Measurements from ENCODE around the gene CCSER1.

CCSER1 gene

DNA sequence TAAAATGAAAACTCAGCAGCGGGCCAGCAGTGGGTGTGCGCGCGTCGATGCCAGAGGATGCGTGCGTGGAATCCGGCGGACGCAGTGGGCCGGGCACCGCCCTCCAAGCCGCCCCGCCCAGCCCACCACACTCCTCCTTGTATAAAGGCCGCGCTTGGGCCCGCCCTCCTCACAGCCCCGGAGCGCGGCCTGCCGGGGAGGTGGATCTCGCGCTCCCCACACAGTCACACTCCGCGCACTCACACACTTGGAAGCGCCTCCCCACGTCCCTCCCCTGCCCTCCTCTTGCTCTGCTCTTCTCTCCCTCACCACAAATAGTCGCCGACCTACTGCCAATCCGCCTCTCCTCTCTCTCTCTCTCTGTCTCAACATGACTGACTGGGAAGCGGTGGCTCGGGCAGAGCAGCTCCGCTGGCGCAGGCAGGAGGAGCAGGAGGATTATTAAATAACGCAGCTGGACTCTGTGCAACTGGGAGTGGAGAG is at the start of gene CCSER1:
Gene CCSER1, plus strand, starts transcription at position 172 of the 483 bp plus-strand sequence.
- DNase-seq: peak; percentile 29 to 57

DNA sequence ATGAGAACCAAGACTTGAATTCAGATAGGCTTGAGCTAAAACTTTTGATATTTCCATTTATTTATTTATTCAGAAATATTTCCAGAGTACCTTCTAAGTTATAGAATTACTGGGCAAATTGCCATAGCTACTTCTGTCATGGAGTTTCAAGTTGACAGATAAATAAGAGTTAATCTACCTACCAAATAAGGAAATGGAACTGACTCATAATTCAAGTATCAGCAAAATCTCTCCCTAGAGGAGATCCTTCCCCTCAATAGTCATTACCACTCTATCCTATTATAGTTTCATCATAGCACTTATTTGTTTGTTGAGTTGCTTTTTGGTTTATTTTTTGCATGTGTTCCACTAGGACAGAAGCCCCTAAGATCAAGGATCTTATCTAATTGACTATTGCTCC is 48.8 kb upstream of the CCSER1 start:
- no peak for DNase-seq

GRCh38 chr4:90080116-90080515 is 47.1 kb upstream of the CCSER1 start:
- no peak for DNase-seq

DNA sequence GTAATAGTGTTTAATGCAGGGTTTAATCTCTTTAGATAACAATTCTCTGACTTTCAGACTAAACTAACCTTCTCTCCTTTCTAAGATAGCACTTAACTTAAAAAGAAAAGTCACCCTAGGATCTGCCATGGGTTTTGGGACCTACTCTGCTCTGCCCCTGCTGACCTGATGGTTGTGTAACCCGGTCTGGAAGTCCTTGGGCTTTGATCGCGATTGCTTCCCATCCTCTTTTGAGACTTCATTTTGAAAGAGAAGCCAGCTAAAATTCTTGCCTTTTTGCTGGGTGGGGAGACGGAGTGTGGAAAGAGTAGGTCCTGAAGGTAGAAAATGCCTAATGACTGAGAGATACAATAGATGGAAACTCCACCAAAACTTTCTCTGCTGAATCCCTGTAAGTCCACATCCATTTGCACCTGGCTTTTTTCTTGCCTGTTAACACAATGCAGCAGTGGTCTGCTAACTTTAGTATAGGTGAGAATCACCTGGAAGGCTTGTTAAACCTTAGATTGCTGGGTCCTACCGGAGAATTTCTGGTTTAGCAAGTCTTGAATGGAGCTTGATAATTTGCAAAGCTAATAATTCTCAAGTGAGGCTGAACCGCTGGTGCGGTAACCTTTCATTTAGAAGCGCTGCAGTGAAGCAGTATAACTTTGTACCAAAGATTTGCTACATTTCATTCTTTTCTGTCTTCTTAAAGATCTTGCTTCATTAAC is 45.6 kb upstream of the CCSER1 start:
- DNase-seq: no peak

DNA sequence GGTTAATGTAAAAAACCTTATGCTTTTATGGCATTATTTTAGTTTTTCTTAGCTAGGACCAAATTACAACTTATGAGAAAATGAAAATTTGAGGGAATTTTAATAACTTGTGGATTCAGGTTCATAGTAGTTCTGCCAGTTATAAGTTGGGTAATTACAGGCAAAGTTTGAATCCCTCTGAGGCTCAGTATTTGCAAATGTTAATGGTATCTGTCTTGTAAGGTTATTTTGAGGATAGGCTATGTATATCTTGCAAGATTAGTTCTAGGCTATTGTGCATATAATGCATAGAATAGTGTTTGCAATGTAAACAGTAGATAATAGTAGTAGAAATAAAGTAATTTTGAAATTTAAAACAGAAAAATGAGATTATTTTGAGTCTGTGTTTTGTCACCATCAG is 44.7 kb upstream of the CCSER1 start:
- DNase-seq: no peak

DNA sequence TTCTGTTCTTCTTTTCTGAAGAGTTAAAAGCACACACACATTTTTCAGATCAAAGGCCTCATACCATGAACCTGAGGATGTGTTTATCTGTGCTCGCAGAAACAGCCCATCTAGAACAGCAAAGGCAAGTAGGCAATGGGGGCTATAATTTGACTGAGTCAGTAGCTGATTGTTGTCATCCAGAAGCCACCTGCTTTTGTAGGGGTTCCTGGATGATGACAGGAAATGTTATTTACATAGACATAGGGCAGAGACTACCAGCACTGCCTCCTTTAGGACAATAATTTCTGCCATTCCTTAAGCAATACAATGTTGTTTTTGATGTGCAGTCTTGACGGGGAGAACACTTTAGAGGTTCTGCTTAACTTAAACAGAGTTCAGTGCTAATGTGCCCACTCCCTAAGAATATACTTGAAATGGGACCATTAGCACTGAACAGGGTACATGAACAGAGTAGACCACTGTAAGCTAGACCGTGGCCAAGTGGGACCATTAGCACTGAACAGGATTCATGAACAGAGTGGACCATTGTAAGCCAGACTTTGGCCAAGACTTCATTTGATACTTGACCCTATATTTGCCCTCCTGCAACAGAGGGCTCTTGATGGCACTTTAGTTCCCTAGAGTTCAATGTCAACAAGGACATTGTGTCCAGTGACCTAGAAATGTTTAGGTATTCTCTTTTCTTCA is 42.8 kb upstream of the CCSER1 start:
- DNase-seq: no peak

DNA sequence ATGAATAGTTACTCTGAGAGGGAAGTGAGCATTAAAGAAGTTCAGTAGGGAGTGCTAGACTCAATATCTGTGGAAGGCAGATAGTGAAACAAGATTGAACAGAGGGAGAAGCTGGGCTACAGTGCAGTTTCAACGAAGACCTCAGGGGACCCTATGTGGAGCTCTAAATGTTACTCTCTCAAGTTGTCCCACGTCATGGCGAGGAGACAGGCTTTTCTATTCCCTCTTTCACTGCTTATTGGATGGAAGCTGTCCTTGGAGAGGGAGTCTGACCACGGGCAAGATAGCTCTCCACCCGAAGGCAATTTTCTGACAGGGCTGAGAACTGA is 42.3 kb upstream of the CCSER1 start:
- DNase-seq: no peak

GRCh38 chr4:90093526-90093925 is 33.7 kb upstream of the CCSER1 start:
- DNase-seq: no peak

- no peak for DNase-seq
These were observed 32.2 kb upstream of the CCSER1 start for GRCh38 chr4:90095000-90095399.

DNA sequence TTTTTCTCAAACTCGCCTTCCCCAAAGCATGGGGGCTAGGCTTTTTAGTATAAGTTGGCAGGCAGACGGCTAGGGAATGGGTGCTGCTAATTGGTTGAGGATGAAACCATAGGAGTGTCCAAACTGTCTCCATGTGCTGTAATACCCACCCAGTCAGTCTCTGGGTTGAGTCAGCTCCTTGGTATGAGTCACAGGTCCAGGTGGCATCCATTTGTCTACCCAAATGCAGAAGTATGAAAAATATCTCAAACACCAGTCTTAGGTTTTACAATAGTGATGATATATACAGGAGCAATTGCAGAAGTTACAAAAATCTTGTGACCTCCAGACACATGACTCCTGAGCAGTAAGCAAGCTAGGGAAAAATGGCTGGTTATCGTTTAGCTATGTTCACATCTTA is 27.4 kb upstream of the CCSER1 start:
- no peak for DNase-seq

DNA sequence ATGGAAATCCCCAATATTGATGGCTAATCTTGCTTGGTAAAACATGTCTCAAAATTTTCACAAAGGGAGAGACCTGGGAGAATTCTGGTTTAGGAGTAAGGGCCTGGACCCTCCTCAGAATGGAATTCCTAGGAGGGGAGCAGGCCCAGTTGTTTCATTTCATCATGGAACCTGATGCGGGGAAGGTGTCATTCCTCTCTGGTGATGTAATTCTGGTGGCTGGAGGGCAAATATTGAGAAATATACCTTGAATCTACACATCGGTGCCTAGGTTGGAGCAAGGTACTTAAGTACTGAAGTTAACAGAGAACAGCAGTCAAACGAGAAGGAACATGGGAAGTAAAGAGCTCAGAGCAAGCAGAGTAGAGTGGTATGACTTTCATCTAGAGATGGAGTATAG is 23.2 kb upstream of the CCSER1 start:
- no peak for DNase-seq

GRCh38 chr4:90105274-90105673 is 21.9 kb upstream of the CCSER1 start:
- DNase-seq: no peak

DNA sequence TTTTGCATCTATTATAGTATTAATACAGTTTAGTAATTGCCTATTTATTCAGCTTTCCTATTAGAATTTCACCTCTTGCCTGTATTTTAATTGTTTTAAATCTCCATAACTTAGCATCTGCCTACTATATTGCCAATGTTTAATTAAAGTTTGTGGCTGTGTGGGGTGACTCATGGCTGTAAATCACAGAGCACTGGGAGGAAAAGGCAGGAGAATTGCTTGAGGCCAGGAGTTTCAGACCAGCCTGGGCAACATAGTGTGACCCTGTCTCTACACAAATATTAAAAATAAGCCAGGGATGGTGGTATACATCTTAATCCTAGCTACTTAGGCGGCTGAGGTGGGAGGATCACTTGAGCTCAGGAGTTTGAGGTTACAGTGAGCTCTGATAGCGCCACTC is 14.5 kb upstream of the CCSER1 start:
- DNase-seq: no peak

GRCh38 chr4:90113881-90114457 is 13.2 kb upstream of the CCSER1 start:
- DNase-seq: no peak

DNA sequence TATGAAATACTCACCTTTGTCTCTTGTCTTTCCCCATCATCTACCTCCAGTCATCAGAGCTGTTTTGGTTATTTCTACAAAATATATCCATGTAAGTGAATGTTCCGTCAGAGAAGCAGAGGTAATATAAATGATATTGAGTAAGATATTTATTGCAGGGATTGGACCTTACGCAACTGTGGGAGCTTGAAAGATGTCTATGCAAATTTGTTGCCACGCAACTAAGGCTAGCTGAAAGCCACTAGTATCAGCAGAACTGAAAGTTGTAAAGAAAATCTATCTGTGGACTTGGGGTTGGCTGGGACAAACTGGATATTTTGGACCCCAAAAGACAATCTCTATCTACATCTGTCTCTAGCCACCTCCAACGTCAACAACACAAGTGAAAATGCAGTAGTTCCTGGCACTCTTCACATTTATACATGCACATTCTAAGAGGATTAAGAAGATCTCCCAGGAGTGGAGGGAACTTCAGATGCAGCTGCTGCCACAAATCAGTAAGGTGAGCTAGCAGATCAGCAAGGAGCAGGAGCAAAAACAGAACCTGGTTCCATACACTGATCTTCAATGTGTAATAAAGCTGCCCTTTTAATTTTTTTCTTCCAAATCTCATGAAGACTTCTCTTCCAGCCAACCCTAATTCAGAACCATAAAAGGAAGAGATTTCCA is 8.5 kb upstream of the CCSER1 start:
- DNase-seq: no peak

DNA sequence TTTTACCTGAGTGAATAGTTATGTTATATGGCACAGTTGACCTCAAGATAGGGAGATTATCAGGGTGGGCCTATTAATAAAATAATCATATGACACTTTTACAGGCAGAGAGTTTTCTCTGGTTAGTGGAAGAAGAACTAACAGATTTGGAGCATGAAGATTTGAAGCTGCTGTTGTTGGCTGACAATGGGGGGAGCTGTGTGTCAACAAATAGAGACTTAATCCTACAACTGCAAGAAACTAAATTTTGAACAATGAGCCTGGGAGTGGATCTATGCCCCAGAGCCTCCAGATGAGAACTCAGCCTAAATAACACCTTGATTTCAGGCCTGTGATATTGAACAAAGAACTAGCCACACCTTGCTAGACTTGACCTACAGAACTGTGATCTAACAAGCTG is 7.2 kb upstream of the CCSER1 start:
- no peak for DNase-seq

DNA sequence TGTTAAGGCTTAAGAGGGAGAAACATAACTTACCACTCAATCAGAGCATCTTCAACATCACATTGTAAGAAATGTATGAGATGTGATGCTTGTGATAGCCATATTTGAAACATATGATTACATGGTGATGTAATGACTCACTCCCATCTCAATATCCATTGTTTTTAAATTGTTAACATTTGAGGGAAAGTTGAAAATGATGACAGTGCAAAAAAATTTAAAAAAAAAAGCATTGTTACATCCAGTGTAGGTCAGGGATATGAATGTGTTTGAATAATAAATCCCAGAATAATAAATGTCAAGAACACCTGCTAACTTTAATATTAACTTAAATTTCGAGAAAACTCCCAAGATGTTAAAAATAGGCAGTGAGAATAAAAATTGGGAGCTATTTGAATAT is 6.4 kb upstream of the CCSER1 start:
- DNase-seq: no peak

- no peak for DNase-seq
These were observed 5.4 kb upstream of the CCSER1 start for GRCh38 chr4:90121676-90122354.

GRCh38 chr4:90122355-90122748 is 4.8 kb upstream of the CCSER1 start:
- no peak for DNase-seq

- no peak for DNase-seq
These were observed 2.9 kb upstream of the CCSER1 start for GRCh38 chr4:90124276-90124675.

DNA sequence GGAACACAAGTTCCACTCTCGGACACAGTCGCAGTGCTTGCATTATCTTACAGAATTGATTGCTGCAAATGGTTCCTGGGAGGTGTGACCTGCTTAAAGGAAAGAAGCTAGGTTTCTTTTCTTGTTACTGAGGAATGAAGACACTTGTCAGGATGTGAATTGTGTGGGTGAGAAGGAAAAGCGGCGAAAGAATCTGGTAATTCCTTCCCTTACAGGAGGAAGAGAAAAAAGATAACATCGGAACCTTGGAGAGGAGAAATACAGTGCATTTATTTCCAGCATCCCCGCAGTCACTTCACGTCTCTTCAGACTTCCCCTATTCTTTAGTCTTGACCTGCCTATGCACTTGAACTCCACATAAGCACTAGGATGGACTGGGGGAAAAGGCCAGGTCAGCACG is 389 bp upstream of the CCSER1 start:
- no peak for DNase-seq

GRCh38 chr4:90127706-90128345 is 632 bp downstream of the CCSER1 start:
- peak in 1 of 2 donors; percentile 5 for DNase-seq
